HCT116 (cell line): Measurements from ENCODE around the gene COX7A2L. TPM values are rescaled to one million over a fixed set of nuclear protein-coding genes. Genes with fewer than 3 reads are reported as not detected.

Source experiments
- ATAC-seq: fragments of 200-7000 bp; cut with Tn5 transposase; 2 replicates; pipeline ENCODE4 v1.9.1; 2020; ENCODE audit warnings: mild to moderate bottlenecking, moderate library complexity
- BruUV-seq: library from RNA; stranded (reverse); fragments of 400-500 nt; replicated peaks from 2 replicates; lab custom pipeline; 2021; lab: Mats Ljungman, UMichigan
- CTCF ChIA-PET: fragments of 300-600 bp; sonication (Branson Sonifier 250); formaldehyde crosslinking; loops from one replicate; lab custom pipeline; 2021; ENCODE audit warnings: antibody characterized with exemption; lab: Charles Lee
- POLR2A ChIA-PET: fragments of 300-600, 350-600 bp; sonication (Branson Sonifier 250); formaldehyde crosslinking; loops from one replicate; lab custom pipeline; 2021; ENCODE audit warnings: antibody characterized with exemption; lab: Charles Lee
- RAD21 ChIA-PET, 2 experiments: fragments of 300-600 bp; sonication (Branson Sonifier 250); formaldehyde crosslinking; loops; one replicate each; lab custom pipeline; 2023; ENCODE audit warnings: low total read pairs in 2 of 2; ENCODE audit not compliant: uncharacterized antibody in 2 of 2, unreplicated experiment in 2 of 2, low non-redundant PET in 1 of 2; lab: Charles Lee
- DNase-seq: peaks from one replicate; pipeline ENCODE4 v3.0.0-alpha.2; 2010; ENCODE audit warnings: low read depth, low spot score
- H2AFZ ChIP-seq: fragments of 200-600 bp; shearing (Covaris generic), sonication (generic); 2 replicates; pipeline ENCODE4 v1.6.1; 2017; ENCODE audit warnings: low read depth, mixed run types, mixed read lengths, antibody characterized with exemption, low read length; ENCODE audit not compliant: poor library complexity, severe bottlenecking
- H3K27ac ChIP-seq: 2 replicates; pipeline ENCODE4 v1.5.1; 2012; ENCODE audit warnings: low read depth, low read length
- H3K27me3 ChIP-seq: fragments of 200-600 bp; sonication (generic); 2 replicates; pipeline ENCODE4 v1.6.1; 2016; ENCODE audit warnings: mixed run types, low read length, mixed read lengths; ENCODE audit not compliant: insufficient read depth
- H3K36me3 ChIP-seq, 2 experiments: fragments of 200-500 bp in 1 of 2; fragments of 200-600 bp in 1 of 2; sonication (Bioruptor generic) in 1 of 2; sonication (generic) in 1 of 2; 2 replicates each; pipeline versions ENCODE4 v1.5.1 to v1.6.1; 2014 to 2016; ENCODE audit warnings: low read length in 2 of 2, inconsistent platforms in 1 of 2, mixed read lengths in 1 of 2, mixed run types in 1 of 2; ENCODE audit not compliant: insufficient read depth in 2 of 2, control insufficient read depth in 1 of 2
- H3K4me1 ChIP-seq, 2 experiments: fragments of 200-600 bp in 1 of 2; sonication (generic) in 1 of 2; 2 replicates each; pipeline versions ENCODE4 v1.5.1 to v1.6.1; 2012 to 2017; ENCODE audit warnings: low read length in 2 of 2, inconsistent platforms in 1 of 2, mild to moderate bottlenecking in 1 of 2, mixed read lengths in 1 of 2, mixed run types in 1 of 2, moderate library complexity in 1 of 2; ENCODE audit not compliant: insufficient read depth in 2 of 2, control insufficient read depth in 1 of 2
- H3K4me2 ChIP-seq: fragments of 200-600 bp; sonication (generic); 2 replicates; pipeline ENCODE4 v1.6.1; 2017; ENCODE audit warnings: mixed run types, low read length, mixed read lengths
- H3K4me3 ChIP-seq, 2 experiments: fragments of 200-600 bp in 1 of 2; sonication (generic) in 1 of 2; replicated peaks in 1 of 2; 2 replicates each; pipeline ENCODE4 v1.5.1; 2011 to 2016; ENCODE audit warnings: low read length in 2 of 2, control low read depth in 1 of 2, low read depth in 1 of 2, mild to moderate bottlenecking in 1 of 2, mixed read lengths in 1 of 2, mixed run types in 1 of 2
- H3K79me2 ChIP-seq: fragments of 200-600 bp; sonication (generic); 2 replicates; pipeline ENCODE4 v1.6.1; 2017; ENCODE audit warnings: mild to moderate bottlenecking, mixed run types, low read length, moderate library complexity, mixed read lengths; ENCODE audit not compliant: insufficient read depth
- H3K9ac ChIP-seq: fragments of 200-600 bp; sonication (generic); 2 replicates; pipeline ENCODE4 v1.6.1; 2016; ENCODE audit warnings: low read length, mixed read lengths
- H3K9me2 ChIP-seq: fragments of 200-600 bp; sonication (generic), shearing (Covaris generic); 2 replicates; pipeline ENCODE4 v1.6.1; 2017; ENCODE audit warnings: mixed run types, mild to moderate bottlenecking, moderate library complexity; ENCODE audit not compliant: insufficient read depth
- H3K9me3 ChIP-seq, 2 experiments: fragments of 200-500 bp in 1 of 2; fragments of 200-600 bp in 1 of 2; sonication (Bioruptor generic) in 1 of 2; sonication (generic) in 1 of 2; 2 replicates each; pipeline ENCODE4 v1.6.1; 2014 to 2017; ENCODE audit warnings: low read length in 2 of 2, mixed read lengths in 2 of 2, inconsistent platforms in 1 of 2, low read depth in 1 of 2, mild to moderate bottlenecking in 1 of 2, mixed run types in 1 of 2, moderate library complexity in 1 of 2; ENCODE audit not compliant: control insufficient read depth in 1 of 2, insufficient read depth in 1 of 2
- H4K20me1 ChIP-seq: fragments of 200-600 bp; sonication (generic), shearing (Covaris generic); 2 replicates; pipeline ENCODE4 v1.6.1; 2017; ENCODE audit warnings: mixed run types, mild to moderate bottlenecking, moderate library complexity; ENCODE audit not compliant: insufficient read depth
- intact Hi-C: fragments of 100-400 bp; cut with micrococcal nuclease; formaldehyde crosslinking; loops from 2 replicates; pipeline ENCODE4 v1.10.0; 2022
- total RNA-seq: library from RNA; stranded (reverse); gene quantifications from one replicate; pipeline ENCODE4 v1.2.1, GENCODE V29; 2021; ENCODE audit not compliant: unreplicated experiment
- TF ChIP-seq, protein P1 (sequence below): IDR thresholded peaks from 2 replicates; pipeline ENCODE4 v1.6.1; 2012
- TF ChIP-seq, protein P2 (sequence below), 3 experiments: fragments of 200-600 bp in 1 of 3; sonication (generic) in 1 of 3; IDR thresholded peaks in 2 of 3; conservative IDR thresholded peaks in 1 of 3; 2 replicates each; pipeline ENCODE4 v1.5.1; 2012 to 2017; ENCODE audit warnings: low read depth in 2 of 3, low read length in 2 of 3, antibody characterized with exemption in 1 of 3, borderline replicate concordance in 1 of 3, control low read depth in 1 of 3, mild to moderate bottlenecking in 1 of 3, mixed read lengths in 1 of 3, mixed run types in 1 of 3, moderate library complexity in 1 of 3; ENCODE audit not compliant: insufficient read depth in 1 of 3

COX7A2L gene
- total RNA-seq, 1 experiment from 2014 or later = 104 TPM

DNA sequence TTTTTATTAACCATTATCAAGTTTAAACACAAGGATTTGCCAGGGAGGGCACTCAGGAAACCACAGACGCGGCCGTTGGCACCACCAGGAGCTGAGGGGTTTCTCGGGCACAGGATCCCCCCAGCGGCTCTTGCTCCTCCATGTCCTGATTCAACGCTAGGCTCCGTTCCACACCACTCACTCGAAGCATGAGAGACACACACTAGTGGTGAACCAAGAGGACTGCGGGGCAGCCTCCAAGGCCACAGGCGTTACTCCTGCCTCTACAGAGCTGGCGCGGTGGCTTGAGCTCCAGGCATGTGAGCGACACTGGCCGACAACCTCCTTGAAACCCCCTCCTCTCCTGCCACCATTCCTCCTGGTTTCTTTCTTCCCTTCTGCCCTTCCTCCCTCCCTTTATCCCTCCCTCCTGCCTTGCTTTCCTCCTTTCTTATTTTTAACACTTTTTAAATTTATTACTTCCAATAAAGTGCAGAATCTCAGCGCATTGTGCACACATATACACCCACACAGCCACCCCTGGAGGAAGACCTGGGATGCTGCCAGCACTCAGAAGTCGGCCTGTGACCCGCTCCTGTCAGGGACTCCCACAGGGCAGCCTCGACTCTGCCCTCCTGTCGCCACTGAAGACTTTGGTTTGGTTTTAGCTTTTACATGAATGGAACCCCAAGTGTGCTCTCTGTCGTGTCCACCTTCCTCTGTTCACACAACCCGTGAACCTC is 21.7 kb downstream of the COX7A2L start:
- H3K79me2 ChIP-seq = peaks cover 12% of the 10 kb centered on the region; the same call in 1 of the 2 replicates
- BruUV-seq = no TSS peak
- no peak for DNase-seq

More for the DNA sequence above, 21.7 kb downstream of the COX7A2L start:
- ChIA-PET CTCF (no interaction called here), POLR2A (no interaction called here), RAD21 (no interaction called here)
- Histone ChIP-seq H3K9me3 (no peaks in the 10 kb centered on the region), H3K4me3 (no peak overlapping the region), H3K9ac (no peak overlapping the region), H3K27me3 (no peaks in the 10 kb centered on the region), H3K36me3 (peaks cover 4 to 5% of the 10 kb centered on the region in 2 experiments; a peak in 1 of 4 replicates), H3K27ac (no peak overlapping the region), H3K4me1 (peaks cover 4 to 16% of the 10 kb centered on the region in 2 experiments; a peak in 3 of 4 replicates), H3K9me2 (no peaks in the 10 kb centered on the region), H2AFZ (no peak overlapping the region), H4K20me1 (no peaks in the 10 kb centered on the region), H3K4me2 (no peak overlapping the region)
- TF ChIP-seq, protein P1, sequence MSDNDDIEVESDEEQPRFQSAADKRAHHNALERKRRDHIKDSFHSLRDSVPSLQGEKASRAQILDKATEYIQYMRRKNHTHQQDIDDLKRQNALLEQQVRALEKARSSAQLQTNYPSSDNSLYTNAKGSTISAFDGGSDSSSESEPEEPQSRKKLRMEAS = no peak
- TF ChIP-seq, protein P2, sequence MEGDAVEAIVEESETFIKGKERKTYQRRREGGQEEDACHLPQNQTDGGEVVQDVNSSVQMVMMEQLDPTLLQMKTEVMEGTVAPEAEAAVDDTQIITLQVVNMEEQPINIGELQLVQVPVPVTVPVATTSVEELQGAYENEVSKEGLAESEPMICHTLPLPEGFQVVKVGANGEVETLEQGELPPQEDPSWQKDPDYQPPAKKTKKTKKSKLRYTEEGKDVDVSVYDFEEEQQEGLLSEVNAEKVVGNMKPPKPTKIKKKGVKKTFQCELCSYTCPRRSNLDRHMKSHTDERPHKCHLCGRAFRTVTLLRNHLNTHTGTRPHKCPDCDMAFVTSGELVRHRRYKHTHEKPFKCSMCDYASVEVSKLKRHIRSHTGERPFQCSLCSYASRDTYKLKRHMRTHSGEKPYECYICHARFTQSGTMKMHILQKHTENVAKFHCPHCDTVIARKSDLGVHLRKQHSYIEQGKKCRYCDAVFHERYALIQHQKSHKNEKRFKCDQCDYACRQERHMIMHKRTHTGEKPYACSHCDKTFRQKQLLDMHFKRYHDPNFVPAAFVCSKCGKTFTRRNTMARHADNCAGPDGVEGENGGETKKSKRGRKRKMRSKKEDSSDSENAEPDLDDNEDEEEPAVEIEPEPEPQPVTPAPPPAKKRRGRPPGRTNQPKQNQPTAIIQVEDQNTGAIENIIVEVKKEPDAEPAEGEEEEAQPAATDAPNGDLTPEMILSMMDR (IDR thresholded peaks at IDR 0.05 in 2 of 3, conservative IDR thresholded peaks at IDR 0.05 in 1 of 3; ENCODE audit: borderline replicate concordance in 1 of 3, insufficient read depth in 1 of 3, low read depth in 2 of 3, low read length in 2 of 3) = peak in 1 of 3 experiments; percentile 22; a peak in 2 of 6 replicates
- peak; percentile 70 for ATAC-seq
- intact Hi-C loops = no loop called here
